Activated naive CD4-positive, alpha-beta T cell treated with anti-CD3 and anti-CD28 coated beads, Interleukin-2, amount 50 U/mL, for 16 hours (primary cell): ENCODE measurements around the gene TTC28.

Source experiments
- DNase-seq: peaks from one replicate; pipeline ENCODE4 v3.0.0-alpha.2; 2020

TTC28 gene

DNA sequence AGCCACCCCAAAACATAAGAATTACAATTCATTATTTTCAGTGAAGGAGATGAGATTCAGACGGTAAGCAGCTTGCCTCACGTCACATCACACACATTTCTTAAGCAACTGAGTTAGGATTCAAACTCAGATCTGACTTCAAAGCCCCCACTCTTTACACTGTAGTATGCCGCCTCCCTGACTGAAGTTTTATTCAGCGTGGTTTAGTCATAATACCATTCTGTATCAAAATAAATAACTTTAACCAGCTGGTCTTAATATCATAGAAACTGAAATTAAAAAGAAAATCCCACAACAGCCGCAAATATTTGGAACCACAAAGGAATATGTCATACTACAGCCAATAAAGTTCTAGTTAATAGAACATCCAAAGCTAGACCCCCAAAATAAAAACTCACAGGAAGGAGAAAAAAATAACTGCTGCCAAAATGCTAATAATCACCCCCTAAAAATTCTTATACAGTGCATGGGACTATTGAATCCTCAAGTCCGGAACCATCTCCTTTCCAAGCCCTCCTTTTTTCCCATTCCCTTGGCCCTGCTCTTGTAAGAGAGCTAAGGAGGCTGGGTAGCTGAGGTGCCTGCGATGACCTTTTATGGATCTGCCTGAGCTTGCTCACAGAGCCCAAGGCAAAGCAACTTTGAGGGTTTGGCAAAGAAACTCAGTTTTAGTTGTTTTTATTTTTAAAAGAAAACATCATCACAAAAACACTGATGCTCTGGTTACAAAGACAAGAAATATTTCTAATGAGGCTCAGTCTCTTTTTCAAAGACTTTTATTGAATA lies 334.5 kb downstream of the TTC28 start:
- DNase-seq, result no peak

- no peak for DNase-seq
Observed at GRCh38 chr22:28341001-28341400, 338.6 kb downstream of the TTC28 start.

DNA sequence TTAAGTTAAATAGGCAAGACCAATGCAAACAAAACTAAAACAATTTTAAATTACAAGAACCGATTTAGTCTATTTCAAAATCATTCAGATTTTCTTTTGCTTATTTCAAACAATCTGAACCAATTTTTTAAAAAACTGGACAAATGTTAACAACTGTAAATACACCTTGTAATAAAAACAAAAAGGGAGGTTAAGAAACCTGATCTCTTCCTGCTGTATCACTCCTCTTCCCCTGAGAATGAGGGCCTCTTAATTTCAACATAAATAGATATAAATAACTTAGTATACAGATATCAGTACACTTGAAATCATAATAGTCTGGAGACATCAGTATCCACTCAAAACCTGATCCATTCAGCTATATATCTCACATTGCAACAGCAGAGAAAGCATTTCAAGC lies 346.6 kb downstream of the TTC28 start:
- DNase-seq, result no peak

- no peak for DNase-seq
Observed at GRCh38 chr22:28332410-28332809, 347.2 kb downstream of the TTC28 start.

- DNase-seq, result no peak
Observed at GRCh38 chr22:28331695-28332094, 347.9 kb downstream of the TTC28 start.

GRCh38 chr22:28329186-28330073 lies 350.2 kb downstream of the TTC28 start:
- DNase-seq, result no peak

GRCh38 chr22:28328756-28329155 lies 350.9 kb downstream of the TTC28 start:
- no peak for DNase-seq

- DNase-seq, result no peak
Observed at GRCh38 chr22:28316014-28316413, 363.6 kb downstream of the TTC28 start.

DNA sequence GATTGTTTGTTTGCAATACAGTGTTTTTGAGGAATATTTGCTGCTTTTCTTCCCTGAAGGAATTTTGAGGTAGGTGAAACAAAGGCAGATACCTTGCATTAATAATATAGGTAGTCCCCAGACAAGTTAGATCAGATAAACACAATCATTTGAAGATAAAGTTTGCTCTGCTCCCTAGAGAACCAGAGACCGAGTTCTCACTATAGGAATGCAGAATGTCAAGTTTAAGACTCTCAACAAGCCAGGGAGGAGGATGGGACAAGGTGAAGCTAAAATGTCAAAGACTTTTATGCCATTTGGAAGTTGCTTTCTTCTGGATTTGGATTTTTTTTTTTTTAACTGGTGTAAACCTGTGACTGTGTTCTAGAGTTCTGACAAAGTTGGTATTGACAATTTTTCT lies 364.7 kb downstream of the TTC28 start:
- no peak for DNase-seq

GRCh38 chr22:28310299-28310698 lies 369.3 kb downstream of the TTC28 start:
- no peak for DNase-seq

DNA sequence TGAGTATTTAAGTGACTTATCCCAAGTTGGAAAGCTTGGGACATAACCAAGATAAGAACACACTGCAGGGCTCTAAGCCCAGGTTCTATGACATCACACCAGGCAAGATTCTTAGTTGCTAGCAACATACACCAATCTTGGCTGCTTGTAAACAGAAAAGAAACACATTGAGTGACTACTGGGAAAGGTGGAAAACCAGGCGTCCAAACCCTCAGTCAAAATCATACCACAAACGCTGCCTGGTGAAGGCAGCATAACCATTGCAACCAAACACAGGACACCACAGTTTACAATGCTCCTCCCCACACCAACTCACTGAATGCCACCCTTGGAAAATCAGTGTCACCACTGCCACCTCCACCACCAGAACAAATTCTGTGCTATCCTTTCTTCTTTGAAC lies 379.9 kb downstream of the TTC28 start:
- DNase-seq, result no peak

DNA sequence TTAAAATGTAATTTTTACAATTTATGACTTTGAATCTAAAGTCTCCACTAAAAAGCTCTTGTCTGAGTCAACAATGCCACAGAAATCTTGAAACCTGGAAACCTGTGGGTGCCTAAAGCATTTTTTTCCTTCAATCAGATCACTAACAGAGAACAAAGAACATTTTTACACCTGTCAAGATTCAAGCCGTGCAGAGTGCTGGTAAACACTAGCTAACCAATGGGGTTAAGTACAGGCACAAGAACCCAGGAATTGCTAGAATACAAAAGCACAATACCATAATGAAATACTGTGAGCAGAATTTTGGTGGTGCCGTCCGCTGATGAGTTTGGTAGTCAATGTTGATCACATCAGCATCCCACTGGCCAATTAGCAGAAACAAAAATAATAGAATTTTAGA lies 380.3 kb downstream of the TTC28 start:
- no peak for DNase-seq

DNA sequence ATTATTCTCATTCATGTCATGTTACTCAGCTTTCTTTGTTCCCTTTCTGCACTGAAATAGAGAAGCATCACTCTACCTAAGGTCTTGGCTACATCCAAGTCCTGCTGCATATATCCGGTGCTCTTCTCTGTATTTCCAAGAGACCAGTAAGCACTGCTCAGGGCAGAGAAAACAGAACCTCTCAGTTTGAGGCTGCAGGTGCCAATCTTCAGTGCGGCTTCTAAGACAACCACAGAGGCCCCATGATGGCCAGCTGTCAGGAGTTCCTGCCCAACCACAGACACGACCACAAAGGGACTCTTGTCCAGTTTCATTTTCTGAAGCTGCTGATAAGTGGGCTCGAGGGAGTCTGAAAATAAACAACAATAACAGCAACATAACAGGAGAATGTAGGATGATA lies 382.1 kb downstream of the TTC28 start:
- no peak for DNase-seq

DNA sequence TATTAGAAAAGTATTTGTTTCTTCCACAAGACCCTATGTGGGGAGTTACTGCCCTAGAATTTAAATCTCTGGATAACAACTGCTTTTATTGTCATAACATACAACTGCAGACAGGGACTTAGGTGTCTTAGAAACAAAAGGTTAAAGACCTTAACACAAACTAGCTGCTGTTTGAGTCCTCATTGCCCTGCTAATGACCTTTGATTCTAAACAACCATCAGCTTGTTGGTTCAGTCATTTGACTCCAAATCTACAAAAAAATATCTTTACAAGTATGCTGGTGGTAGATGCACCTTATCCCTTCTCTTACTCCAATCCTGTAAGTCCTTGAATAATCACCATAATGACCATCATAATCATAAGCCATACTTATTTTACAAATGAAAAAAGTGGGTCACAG lies 383.2 kb downstream of the TTC28 start:
- DNase-seq, result no peak

DNA sequence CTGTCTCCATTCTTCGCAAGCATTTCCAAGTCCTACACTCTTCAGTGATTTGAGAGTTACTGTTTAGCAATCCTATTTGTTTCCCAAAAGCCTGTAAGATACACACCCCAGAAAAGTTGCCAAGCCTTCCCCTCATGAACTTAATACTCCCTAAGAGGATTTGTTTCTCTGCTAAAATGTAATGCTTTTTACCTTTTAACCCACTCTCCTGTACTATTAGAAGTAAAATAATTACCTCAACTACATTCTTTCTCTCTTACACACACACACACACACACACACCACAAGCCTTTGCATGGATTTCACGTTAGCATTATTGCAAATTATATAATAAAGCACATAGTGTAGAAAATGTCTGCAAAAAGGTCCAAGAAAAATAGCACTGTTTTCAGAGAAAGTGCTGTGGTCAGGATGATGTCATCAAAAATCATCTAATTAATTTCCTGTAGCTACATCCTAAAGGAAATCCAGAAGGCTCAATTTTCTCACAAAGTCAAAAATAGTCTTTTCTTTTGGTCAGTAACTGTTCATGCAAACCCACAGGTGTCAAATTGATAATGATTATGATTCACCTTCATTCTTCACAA lies 396.5 kb downstream of the TTC28 start:
- DNase-seq, result no peak

DNA sequence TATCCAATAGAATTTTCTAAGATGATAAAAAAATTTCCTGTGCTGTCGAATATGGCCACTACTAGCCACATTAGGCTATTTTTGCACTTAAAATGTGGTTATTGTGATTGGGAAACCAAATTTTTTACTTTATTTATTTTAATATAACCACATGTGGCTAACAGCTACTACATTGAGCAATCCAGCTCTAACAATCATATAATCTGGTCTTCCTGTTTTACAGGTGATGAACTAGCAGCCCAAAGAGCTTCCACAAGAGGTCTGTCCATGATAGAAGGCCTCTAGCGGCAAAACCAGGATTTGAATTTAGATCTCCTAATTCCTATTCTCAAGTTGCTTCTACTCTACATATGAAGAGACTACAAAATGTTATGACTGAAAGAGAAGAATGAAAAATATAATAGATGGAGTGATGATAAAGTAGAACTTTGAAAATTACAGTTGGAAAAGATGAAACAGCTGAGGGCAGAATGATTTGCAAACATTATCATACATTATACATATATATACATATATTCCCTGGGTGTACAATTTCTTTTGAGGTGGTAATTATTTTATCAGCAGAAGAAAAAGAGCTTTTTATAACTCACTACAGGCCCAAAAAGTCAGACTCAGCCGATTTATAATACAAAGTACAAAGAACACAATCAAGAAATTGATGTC lies 397.1 kb downstream of the TTC28 start:
- DNase-seq, result no peak

DNA sequence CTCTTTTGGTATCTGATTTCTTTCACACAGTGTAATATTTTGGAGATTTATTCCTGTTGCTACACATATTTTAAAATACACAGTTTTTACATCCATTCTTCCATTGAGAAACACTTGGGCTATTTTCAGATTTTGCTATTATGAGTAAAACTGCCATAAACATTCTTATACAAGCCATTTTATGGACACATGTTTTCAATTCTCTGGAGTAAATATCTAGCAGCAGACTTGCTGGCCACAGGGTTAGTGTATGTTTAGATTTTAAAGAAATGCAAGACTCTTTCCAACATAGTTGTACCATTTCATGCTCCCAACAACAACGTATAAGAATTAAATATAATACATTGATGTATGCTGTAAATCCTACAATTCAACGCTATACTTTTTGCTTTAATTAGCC lies 399.8 kb downstream of the TTC28 start:
- DNase-seq, result no peak

GRCh38 chr22:28269277-28269676 lies 410.4 kb downstream of the TTC28 start:
- DNase-seq, result no peak

GRCh38 chr22:28268850-28269249 lies 410.8 kb downstream of the TTC28 start:
- DNase-seq, result no peak

GRCh38 chr22:28268171-28268570 lies 411.5 kb downstream of the TTC28 start:
- no peak for DNase-seq

GRCh38 chr22:28260619-28261018 lies 419.0 kb downstream of the TTC28 start:
- DNase-seq, result no peak

GRCh38 chr22:28259774-28260312 lies 419.8 kb downstream of the TTC28 start:
- DNase-seq, result no peak

DNA sequence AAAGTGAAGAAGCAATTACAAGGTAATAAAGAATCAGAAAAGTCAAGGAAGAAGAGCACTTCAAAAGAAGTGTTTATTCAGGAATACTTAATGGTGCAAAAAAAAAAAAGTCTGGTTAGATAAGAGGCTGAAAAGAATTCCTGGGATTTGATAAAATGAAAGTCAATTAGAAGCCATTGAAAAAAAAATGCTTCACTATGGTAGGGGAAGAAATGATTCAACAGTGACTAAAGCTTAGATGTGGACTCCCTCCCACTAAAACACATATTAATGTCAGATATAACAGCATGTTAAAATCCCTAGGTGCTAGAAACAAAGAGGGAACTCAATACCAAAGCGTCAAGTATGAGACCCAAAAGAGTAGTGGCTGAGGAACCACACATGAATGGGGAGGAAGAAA lies 425.2 kb downstream of the TTC28 start:
- DNase-seq, result no peak
